Activated CD4-positive, CD25-positive, alpha-beta regulatory T cell treated with anti-CD3 and anti-CD28 coated beads, Interleukin-2, amount 50 U/mL, for 24 hours (primary cell): ENCODE data around the gene SYNGR1.

Source experiments
- ATAC-seq, 2 donors: fragments of 150-1000 bp; cut with Tn5 transposase; one replicate each; pipeline ENCODE4 v1.10.0; 2021; ENCODE audit warnings: mild to moderate bottlenecking in 1 of 2, moderate library complexity in 1 of 2

The SYNGR1 gene

DNA sequence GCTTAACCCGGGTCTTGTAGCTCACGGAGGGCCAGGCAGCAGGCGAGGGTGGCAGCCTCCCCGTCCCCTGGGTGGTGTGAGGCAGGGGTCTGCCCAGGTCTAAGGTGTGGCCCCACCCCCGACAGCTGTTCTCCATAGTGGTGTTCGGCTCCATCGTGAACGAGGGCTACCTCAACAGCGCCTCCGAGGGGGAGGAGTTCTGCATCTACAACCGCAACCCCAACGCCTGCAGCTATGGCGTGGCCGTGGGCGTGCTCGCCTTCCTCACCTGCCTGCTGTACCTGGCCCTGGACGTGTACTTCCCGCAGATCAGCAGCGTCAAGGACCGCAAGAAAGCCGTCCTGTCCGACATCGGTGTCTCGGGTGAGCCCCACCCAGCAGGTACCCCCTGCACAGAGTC is 24.4 kb downstream of the SYNGR1 start:
- ATAC-seq, result no peak

DNA sequence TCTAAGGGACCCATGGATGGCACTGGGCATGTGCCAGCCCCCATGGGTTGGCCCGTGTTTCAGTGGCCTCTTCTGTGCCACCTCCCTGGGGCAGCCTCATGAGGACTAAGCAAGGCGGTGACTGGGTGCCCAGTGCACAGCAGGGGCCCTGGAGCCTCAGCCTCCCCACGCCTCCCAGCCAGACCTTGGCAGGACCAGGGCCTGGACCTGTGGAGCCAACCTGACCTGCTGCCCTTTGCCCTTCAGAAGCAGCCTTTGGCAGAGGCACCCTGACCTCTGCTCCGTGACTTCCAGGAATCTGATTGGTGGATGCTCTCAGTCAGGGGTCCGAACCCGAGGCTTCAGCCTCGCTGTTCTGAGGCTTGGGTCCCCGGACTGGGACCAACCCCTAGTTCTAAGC is 25.0 kb downstream of the SYNGR1 start:
- no peak for ATAC-seq

DNA sequence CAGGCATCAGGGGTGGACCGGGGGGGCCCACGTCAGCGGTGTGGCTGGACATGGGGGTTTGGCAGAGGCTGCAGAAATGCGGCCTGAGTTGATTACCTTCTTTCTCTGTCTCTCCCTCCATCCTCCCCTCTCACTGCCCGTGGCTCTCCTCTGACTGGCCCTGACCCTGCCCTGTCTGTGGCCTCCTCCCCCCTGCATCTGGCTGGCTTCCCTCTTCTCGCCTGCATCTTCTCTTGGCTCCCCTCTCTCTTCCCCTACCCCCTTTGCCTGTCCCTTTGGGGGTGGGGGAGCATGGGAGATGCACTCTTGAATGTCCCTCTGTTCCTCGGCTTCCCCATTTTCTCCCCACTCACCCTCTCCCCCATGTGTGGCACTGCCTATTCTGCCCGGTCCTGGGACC is 25.9 kb downstream of the SYNGR1 start:
- ATAC-seq, result no peak

DNA sequence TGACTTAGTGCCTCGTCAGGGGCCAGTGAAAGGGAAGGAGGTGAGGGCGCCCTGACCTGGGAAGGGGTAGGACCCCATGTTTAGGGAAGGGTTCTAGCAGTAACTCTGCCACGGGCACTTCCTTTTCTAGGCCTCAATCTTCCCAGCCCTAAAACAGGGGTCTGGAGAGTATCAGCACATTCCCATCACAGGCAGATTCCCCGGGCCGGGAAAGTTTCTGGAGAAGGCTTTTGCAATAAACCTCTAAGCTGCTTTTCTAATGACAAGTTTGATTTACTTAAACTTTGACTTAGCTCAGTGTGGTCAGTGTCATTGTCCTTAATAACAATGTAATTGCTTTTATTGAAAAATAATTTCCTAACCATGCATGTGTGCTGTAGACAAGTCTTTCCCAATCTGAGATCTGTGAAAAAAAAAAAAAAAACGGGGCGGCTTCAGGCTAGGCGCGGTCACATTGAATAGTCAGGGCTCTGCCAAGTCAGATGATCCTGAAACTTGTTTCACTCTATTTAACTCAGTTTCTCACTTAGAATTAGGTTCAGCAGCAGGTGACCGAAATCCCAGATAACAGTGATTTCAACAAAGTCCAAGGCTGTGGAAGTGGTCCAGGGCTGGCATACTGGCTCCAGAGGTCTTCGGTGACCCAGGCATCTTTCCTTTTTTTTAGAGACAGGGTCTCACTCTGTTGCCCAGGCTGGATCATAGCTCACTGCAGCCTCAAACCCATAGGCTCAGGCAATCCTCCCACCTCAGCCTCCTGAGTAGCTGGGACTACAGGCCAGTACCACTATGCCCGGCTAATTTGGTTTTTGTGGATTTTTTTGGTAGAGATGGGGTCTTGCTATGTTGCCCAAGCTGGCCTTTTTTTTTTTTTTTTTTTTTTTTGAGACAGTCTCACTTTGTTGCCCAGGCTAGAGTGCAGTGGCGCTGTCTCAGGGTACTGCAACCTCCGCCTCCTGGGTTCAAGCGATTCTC is 30.3 kb downstream of the SYNGR1 start:
- no peak for ATAC-seq

DNA sequence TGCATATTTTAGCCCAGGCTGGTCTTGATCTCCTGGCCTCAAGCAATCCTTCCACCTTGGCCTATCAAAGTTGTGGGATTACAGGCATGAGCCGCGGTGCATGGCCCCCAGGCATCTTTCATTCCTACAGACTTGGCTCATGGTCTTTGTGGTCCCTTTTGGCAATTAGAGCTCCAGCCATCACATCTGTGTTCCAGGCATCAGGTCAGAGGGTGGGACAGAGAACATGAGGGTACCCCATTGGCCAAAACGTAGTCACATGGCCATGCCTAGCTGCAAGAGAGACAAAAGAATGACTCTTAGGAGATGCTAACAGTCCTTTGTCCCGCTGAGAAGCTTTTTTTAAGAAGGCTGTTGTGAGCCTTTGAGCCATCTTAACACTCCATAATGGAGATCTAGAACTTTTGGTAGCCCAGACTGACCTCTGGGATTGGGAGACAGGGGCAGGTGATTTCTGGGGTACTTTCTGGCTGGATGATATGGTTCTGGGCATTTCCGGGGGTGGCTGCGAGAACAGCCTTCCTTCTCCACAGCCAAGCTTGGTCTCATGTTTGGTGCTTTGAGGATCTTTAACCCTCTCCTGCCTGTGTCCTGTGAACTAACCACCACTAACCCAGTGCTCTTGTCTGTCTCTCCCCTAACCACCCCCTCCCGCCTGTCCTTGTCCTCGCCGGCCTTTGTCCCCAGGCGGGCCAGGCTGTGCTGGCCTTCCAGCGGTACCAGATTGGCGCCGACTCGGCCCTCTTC is 31.4 kb downstream of the SYNGR1 start:
- ATAC-seq, result no peak

DNA sequence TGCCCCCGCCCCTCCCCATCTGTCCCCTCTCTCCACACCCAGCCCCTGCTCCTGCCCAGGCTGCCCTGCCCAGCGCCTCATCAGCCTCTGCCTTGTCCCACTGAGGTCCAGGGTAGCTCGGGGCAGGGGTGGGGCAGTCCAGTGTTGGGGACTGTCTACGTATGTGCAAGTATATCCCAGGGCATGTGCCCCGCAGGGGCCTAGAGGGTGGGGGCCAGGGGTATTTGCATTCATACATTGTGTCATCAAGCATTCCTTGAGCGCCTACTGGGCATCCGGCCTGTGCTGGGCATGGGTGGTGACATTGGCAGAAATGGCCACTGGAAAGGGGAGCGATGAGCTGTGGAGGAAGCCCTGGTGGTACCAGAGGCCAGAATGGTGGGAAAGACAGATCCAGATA is 32.1 kb downstream of the SYNGR1 start:
- ATAC-seq, result no peak

DNA sequence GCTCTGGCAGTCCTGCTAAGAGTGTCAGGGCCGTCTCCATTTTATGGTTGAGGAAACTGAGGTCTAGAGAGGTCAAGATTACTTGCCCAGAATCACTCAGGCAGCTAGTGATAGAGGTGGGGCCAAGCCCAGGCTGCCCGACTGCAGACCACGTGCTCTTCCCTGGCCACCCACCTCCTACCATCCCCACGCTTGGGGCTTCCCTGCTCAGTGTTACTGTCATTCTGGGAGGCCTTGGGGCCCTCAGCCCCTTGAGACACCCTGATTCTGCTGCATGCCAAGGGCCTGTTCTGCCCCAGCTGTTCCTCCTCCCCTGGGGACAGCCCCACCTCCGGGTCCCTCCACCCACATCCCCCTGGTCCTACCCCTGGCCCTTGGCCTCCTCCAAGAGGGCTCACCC is 32.6 kb downstream of the SYNGR1 start:
- peak in 1 of 2 donors; percentile 56 for ATAC-seq

DNA sequence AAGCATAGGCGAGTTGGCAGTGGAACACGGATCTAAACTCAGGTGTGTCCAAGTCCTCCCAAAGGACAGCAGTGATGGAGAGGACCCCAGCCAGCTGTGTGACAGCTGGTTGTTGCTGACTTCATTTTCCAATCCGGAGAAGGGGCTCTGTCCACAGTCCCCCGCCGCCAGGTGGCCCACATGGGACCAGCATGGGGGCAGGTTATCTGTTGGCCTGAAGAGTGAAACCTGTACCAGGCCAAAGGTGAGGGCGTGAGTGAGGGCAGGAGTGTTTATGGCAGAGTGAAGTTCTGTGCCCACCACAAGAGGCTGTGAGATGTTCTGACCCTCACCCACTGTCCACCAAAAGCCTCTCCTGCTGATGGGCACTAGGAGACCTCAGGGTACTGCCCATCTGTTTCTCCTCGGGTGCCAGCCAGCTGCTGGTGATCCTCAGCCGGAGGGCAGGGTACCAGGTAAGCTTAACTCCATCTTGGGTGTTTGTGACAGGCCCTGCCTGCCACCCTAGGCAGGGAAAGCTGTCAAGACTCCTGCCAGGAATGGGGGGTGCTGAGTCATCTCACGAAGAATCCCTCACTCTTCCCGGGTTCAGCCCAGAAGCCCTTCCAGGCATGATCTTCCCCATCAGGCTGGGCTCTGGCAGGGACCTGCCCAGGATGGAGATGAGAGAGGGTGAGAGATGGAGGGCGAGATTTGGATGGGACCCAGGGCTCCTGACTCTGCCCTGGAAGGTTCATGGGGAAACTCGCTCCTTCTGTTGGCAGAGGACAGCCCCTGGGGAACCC is 34.2 kb downstream of the SYNGR1 start:
- no peak for ATAC-seq

DNA sequence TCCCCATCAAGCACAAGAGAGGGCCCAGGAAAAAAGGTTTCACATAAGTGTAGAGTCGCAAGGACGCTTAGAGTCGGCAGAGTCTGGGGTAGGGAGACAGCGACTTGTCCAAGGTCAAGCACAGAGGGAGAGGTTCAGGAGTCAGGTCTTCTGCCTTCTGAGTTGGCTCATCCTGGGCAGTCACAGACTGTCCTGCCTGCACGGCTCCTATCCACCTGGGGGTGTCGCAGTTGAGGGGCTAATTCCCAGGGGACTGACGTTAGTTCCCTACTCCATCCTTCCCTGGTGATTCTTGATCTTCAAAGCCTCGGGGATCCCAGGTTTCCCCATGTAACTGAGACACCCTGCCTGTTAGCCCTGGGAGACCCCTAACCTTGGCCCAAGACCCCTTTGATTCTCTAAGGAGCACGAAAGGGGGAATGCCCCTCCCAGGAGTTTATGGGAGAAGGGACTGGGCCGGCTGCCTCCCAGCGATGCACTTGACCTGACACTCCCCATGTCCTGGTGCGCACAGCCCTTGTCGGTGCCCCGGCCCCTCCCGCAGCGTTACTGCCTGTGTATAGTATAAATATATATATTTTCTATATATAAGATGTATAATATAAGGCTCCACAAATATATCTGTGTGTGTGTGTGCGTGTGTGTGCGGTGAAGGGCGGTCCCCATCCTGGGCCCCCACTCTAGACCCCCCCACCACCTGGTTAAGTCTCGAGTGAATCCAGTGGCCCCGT is 35.1 kb downstream of the SYNGR1 start:
- ATAC-seq, result no peak

DNA sequence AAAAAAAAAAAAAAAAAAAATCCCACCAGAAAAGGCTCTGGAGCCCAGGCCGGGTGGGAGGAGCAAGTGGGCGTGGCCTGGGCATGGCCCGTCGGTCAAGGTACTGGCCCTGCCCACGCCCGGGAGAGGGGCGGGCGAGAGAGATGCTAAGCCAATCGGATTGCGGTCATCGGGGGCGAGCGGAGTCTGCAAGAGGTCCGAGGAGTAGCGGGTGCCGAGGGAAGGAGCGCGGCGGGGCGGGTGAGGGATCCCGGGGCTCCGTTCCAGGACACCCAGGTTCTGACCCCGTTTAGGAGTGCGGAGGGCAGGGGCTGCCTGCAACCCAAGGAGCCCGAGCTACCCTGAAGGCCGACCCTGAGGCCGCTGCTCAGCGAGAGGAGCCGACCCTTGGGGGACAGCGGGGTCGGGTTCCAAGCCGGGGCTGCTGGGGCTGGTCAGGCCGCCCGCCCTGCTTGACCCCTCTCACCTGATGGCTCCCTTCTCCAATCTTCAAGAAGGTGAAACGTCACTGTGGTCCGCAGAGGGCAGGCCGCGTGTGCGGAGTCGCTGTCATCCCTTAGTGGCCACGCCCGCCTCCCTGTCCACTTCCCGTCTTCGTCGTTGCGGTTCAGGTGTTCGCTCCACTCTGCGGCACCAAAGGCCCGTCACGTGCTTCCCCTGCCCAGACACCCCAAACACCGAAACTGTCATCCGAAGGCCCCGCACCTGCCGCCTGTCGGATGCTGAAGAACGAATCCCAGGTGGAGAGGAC is 38.6 kb downstream of the SYNGR1 start:
- ATAC-seq, result peak; percentile 89 to 96

DNA sequence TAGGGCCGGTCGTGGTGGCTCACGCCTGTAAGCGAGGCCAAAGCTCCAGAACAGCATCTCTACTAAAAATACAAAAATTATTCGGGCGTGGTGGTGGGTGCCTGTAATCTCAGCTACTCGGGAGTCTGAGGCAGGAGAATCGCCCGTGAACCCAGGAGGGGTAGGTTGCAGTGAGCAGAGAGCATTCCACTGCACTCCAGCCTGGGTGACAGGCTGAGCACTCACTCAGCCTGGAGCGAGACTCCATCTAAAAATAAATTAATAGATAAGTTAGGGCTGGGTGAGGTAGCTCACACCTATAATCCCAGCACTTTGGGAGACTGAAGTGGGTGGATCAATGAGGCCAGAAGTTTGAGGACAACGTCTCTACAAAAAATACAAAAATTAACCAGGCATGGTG is 39.6 kb downstream of the SYNGR1 start:
- no peak for ATAC-seq

DNA sequence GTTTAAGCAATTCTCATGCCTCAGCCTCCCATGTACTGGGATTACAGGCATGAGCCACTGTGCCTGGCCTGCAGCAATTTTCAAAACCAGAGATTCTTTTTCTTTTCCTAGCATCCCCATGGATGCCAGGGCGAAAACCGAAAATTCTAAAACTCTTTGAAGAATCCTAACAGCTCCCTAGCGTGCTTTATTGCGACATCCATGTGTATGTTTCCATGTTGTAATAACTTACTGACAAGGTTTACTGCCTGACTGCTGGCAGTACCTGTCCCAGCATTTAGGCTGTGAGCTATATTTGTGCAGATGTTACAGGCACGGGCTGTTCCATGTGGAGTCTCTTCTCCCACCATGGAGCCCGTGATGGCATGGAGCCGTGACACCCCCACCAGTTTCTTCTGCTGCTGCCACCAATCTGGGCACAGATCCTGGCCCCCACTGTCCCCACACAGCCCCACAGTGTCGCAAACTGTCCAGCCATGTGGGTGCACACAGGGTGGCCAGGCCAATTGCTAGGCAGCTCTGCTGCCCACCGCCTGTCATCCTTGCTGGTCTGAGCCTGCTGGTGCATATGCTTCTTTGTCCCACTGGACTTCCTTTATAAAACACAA is 42.7 kb downstream of the SYNGR1 start:
- ATAC-seq, result no peak

DNA sequence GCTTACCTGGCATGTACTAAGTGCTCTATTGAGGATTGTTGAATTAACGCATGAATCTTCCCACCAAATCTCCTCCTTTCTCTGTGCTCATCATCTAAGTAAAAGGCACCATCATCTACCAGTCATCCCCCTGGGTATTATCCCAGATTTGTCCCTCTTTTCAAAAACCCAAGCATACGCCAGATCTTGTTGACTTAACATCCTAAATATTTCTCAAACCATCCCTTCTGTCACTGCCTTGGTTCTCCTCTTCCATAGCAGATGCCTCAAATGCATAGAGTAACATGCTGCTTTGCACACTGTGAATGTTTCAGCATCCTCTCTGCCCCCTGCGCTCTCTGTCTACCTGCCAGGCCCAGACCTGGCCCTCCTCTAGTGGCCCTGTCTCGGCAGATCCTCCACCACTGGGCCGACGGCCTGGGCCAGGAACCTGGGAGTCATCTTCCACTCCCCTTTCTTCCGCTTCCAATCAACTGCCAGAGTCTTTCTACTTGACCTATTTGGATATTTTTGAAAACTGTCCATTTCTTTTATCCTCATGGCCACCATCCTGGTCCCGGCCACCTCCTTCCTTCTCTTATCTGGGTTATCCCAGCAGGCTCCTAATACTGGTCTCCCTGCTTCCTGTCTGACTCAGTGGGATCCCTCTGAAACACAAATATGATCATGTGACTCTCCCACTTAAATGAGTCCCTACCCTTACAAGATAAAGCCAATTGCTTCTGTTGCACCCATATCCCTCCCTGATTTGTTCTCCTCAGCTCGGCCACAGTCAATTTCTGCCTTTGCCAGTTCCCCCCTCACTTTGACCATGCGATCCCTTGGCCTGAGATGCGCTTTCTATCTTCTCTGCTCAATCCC is 46.4 kb downstream of the SYNGR1 start:
- no peak for ATAC-seq

DNA sequence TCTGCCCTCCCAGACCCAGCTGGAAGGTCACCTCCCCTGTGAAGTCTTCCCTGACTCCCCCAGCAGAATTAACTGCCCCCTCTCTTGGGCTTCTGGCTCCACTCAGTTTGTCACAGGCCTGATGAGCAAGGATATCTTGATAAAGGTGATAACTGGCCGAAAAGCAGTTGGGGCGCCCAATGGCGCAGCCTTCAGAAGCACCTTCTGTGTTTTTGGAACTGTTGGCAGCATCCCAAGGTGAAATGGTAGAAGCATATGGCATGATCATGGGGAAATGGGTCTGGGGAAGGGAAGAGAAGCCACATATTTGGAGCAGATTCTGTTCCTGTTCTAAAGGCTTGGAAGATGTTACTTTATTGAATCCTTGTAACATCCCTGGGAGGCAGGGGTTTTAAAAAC is 47.0 kb downstream of the SYNGR1 start:
- no peak for ATAC-seq

DNA sequence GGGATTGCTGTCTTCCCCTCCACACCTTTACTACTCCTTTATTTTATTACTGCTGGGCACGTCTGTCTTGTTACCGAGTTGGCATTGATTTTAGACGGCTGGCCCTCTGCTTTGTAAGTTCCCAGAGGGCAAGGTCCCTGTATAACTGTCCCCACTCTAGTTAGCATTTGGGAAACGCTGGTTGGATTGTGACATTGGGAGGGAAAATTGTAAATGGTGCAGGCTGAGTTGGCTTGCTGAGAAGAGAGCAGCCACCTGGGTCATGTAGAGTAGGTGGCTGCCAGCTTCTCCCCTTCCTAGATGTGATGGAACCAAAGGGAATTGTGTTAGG is 51.5 kb downstream of the SYNGR1 start:
- ATAC-seq, result no peak

DNA sequence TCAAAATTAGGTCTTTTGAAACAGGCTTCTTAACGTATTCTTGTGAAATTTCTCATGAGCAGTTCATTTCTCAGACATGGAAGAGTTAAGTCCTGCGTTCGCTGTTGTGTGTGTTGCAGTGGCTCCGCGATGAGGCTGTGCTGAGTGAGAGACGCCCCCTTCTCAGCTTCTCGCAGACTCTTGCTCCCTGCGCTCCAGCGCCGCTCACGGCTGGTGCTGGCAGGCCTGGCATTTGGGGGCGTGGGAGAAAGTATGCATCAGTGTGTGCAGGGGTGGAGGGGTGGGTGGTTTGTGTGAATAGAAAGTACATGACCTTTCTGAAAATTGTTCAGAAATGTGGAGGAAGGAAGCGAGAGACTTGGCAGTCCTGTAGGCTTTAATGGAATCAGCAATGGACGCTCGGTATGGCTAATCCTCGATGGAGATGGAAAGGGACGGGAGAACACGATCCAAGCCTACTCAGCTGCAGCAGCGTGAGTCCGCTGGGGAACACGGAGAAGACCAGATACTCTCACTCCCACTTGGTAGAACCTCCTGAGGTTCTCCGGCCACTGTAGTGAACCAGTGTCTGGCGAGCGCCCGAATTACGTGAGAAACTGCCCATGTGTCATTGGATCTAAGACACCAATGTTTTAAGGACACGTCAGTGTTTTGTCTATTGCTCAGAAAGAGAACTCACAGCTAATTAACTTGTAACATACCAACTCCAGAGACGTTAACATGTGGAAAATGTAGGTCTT is 55.7 kb downstream of the SYNGR1 start:
- no peak for ATAC-seq

DNA sequence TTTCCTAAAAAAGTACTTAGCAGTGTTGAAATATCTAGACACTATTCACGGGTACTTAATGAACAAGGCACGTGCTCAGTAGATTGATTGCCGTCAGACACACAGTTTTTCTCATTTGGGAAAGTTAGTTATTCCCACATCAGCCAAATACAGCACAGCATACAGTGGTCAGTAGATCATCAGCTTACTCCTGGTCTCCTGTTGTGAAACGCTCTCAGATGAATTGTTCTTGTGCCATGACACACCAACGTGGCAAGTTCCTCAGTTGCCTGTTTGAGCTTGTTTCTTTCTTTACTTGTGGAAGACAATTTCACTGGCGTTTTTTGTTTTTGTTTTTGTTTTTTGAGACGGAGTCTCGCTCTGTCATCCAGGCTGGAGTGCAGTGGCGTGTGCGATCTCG is 58.4 kb downstream of the SYNGR1 start:
- ATAC-seq, result no peak

DNA sequence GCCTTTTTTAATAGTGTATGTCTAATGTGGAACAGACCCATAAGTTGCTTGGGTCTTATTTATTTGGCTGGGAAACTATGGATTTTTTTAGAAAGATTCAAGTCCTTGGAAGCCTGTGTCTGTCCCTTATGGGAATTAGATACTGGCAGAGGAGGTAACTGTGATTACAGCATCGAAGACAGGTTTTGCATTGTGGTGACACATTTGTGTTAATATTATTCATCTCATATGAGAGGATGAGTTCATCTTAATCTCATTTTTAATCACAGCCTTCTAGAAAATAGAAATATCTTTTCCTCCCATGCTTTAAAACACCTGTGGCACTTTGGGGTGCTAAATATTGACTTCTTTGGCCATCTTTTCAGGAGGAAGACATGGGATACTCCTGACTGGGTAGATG is 59.0 kb downstream of the SYNGR1 start:
- ATAC-seq, result peak; percentile 65 to 90

DNA sequence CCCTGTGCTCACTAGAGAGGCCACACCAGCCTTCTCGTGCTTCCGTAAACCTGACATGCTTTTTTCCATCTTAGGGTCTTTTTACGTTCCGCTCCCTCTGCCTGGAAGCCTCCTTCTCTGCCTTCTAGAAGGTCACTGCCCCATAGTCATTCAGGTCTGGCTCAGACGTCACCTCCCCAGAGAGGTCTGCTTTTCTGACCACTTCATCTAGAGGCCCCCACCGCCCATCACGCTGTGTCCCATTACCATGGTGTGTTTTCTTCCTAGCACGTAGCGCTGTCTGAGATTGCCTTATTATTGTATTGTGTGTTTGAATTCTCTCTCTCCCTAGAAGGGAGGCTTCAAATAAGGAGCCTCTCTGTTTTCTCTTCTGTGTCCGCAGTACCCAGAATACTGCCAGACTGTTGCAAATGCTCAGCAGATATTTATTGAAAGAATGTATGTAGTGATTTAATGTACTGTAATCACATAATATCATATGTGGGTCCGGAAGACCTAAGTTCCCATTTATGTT is 59.8 kb downstream of the SYNGR1 start:
- ATAC-seq, result no peak
